RKO (cell line): ENCODE measurements around the gene DUSP9.
"Not testable (repeated sequence)": the region's sequence is repeated elsewhere in the genome, so short reads cannot be mapped to it uniquely, and the experiment has no call there.

Experiments used
- DNase-seq: peaks from one replicate; pipeline ENCODE4 v3.0.0-alpha.2; 2016; ENCODE audit warnings: low spot score

Gene DUSP9

DNA sequence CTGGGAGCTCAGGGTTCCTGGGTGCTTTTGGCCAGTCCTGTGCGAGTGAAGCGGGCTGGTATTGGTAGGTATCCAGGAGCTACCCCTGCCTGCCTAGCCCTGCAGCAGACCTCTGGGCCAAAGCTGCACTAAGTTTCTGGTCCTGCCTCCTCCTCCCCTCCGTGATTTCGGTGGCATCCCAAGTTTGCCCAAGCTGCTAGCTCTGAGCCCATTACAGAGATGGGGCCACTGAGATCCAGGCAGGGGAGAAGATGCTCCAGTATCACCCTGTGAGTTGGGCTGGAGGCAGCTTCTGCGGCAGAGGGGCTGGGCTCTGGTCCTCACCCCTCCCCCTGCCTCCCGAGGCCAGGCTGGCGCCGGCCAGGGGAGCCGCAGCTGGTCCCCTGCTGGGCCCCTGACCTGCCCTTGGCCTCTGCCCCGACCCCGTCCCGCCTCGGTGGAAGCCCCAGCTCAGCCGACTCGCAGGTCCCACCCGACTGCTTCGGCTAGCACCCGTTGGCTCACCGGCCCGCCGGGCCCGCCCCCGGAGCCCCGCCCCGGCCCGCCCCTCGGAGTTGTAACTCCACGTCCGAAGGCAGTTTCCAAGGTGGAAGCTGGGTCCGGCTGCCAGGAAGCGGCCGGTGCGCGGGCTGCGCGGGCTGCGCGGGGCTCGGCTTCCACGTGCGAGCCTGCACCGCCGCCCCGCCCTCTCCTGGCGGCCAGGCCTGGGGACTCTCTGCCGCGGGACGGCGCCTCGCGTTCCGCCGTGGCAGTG, at the start of gene DUSP9:
Gene DUSP9 (plus strand): TSS at position 584 of the 754 bp plus-strand sequence. CDS start 751 bp downstream, outside the sequence.
- no peak for DNase-seq

- DNase-seq: peak; percentile 12
These were observed 48.3 kb upstream of the DUSP9 start, which contains the start of gene CCNQ for GRCh38 chrX:153598541-153599191. TSS of gene CCNQ (minus strand) at chrX:153599139. CDS start at chrX:153599073, 66 bp downstream.

- peak; percentile 87 for DNase-seq
These were observed 47.6 kb upstream of the DUSP9 start for GRCh38 chrX:153599192-153600031.

DNA sequence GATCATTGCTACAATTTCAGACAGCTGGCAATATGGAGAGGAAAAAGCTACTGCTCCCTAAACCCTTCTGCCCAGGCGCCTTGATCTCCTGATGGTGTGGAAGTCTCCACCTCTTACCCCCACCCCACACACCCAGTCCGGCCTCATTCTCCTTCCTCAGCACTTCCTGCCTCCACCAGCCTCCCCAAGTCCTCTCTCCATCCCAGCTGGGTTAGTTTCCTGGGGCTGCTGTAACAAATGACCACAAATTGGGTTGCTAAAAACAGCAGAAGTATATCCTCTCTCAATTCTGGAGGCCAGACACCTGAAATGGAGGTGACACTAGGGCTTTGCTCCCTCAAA, 47.0 kb upstream of the DUSP9 start:
- peak; percentile 24 for DNase-seq

DNA sequence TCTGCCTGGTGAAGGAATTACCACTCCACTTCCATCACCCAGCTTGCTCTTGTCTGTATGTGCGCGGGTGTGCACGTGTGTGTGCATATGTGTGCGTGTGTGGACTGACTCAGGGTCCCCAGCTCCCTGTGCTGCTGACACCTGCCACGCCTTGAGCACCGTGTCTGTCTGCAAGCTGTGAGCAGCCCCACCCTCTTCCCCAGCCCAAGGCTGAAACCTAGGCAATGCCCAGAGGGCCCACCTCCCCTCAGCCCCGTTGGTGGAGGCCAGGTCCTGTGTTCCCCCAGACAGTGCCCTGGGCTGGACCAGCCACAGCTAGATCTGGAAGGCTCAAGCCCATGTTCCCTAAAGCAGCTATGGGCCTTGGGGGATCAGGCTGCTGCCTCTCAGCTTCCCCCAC, 46.1 kb upstream of the DUSP9 start:
- no peak for DNase-seq

GRCh38 chrX:153601511-153602110, 45.4 kb upstream of the DUSP9 start:
- no peak for DNase-seq

- no peak for DNase-seq
These were observed 44.4 kb upstream of the DUSP9 start for GRCh38 chrX:153602601-153603000.

- DNase-seq: no peak
These were observed 43.8 kb upstream of the DUSP9 start for GRCh38 chrX:153603131-153603656.

GRCh38 chrX:153604666-153605380, 42.2 kb upstream of the DUSP9 start:
- DNase-seq: not testable (repeated sequence)

GRCh38 chrX:153606503-153606902, 40.5 kb upstream of the DUSP9 start:
- no peak for DNase-seq

DNA sequence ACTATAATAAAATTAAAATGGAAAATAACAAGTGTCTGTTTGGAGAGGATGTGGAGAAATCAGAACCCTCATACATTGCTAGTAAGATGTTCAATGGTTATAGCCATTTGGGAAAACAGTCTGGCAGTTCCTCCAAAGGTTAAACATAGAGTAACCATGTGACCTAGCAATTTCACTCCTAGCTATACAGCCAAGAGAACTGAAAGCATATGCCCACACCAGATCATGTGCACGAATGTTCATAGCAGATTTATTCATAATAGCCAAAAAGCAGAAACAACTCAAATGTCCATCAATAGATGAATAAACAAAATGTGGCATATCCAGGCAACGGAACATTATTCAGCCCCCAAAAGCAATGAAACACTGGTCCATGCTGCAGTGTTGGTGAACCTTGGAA, 38.6 kb upstream of the DUSP9 start:
- DNase-seq: no peak

DNA sequence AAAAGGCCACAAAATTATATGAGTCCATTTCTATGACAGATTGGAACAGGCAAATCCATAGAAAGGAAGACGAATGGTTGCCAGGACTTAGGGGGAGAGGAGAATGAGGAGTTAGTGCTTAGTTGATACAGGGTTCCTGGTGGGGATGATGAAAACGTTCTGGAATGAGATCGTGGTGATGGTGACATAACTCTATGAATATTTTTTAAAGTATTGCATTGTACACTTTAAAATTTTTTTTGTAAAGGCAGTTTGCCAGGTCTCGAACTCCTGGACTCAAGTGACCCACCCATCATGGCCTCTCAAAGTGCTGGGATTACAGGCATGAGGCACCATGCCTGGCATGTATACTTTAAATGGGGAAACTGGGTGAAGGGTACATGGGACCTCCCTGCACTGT, 38.2 kb upstream of the DUSP9 start:
- no peak for DNase-seq

GRCh38 chrX:153609917-153610835, 36.8 kb upstream of the DUSP9 start:
- DNase-seq: no peak

DNA sequence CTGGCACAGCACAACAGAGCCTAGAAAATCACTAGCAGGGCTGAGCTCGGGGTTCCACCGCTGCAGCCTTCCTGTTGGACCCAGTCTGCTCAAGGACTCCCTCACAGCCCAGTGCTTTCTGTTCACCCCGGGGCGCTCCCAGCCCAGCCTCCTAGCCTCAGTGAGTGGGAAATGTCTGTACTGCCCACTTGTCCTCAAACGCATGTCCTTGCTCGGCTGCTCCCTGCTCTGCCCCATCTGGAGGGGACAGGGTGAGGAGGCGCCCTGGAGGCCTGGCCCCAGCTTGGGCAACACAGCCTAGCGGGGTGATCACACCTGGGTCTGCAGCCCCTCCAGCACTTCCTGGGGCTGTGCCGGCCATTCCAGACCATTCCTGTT, 36.2 kb upstream of the DUSP9 start:
- DNase-seq: no peak

GRCh38 chrX:153611298-153612095, 35.5 kb upstream of the DUSP9 start:
- DNase-seq: no peak

DNA sequence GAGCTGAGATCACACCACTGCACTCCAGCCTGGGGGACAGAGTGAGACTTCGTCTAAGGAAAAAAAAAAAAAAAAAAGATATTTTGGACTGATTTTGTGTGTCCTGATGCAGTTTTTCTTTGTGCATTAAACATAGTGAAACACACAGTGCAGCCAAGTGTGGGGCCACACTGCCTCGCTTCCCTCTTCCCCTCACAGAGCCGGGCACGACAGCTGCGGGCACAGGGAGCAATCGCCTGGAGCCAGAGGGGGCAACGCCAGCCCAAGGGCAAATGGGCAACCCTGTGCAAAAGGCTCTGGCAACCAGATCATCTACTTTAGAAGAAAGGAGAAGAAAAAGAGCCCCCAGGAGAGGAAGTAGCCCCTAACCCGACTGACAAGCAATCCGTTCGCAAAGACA, 34.6 kb upstream of the DUSP9 start:
- no peak for DNase-seq

- DNase-seq: no peak
These were observed 32.2 kb upstream of the DUSP9 start for GRCh38 chrX:153614818-153615217.

GRCh38 chrX:153620576-153620975, 26.4 kb upstream of the DUSP9 start:
- DNase-seq: no peak

DNA sequence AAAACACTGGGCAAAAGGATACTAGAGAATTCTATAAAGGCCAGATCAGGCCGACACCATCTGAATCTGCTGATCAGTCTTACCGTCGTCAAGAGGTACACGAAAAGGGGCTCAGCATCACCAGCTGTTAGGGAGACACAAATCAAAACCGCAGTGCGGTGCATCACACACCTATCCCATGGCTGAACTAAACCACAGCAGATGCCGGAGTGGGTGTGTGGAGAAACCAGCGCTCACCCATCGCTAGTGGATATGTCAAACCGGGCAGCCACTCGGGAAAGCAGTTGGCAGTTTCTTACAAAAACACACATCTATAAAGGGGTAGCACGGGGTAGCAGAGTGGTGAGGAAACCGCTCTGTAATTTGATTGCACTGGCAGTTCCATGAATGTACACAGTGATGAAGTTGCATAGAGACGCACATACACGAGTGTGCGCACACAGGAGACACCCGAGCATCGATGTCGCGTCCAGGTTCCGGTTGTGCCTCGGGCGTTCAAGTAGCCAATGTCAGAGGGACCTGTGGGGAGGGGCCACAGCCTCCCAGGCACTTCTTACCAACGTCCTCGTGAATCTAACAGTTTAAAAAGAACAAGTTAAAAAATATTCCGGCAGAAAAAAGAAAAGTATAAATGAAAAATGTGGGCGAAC, 24.9 kb upstream of the DUSP9 start:
- DNase-seq: no peak
